OCI-LY7 (cell line): ENCODE data around the gene MTM1. TPM values are rescaled to one million over a fixed set of nuclear protein-coding genes. Genes with fewer than 3 reads are reported as not detected.

Experiments
- total RNA-seq, 2 experiments: library from RNA; depleted of rRNA in 1 of 2; stranded (reverse); fragments of >200 nt in 1 of 2; shearing (Covaris generic) in 1 of 2; gene quantifications; 2 replicates each; pipeline ENCODE4 v1.2.3, GENCODE V29; 2014 to 2022

MTM1 gene
- total RNA-seq, 2 experiments from 2014 or later: 6.0 to 19.7 TPM

Other genes with a start within 250 kb of the MTM1 start
- gene MAMLD1, start 205.3 kb upstream of the MTM1 start, total RNA-seq (2014; rRNA removed; shearing (Covaris generic)): not detected in 2 replicates
- gene MAMLD1, start 205.3 kb upstream of the MTM1 start, total RNA-seq (2022): not detected in 2 replicates
- gene MTMR1, start 124.8 kb downstream of the MTM1 start, total RNA-seq (2014; rRNA removed; shearing (Covaris generic)): 49.7 TPM in 2 replicates
- 57.6 and 63.4 TPM in 2 replicates for gene MTMR1, start 124.8 kb downstream of the MTM1 start, total RNA-seq (2022)